ENCODE results near the gene EMC7.
A peak's percentile ranks its signal among the peaks of the same experiment; 100 is the strongest.
"Not testable (repeated sequence)": the region's sequence is repeated elsewhere in the genome, so short reads cannot be mapped to it uniquely, and the experiment has no call there.

The EMC7 gene

DNA sequence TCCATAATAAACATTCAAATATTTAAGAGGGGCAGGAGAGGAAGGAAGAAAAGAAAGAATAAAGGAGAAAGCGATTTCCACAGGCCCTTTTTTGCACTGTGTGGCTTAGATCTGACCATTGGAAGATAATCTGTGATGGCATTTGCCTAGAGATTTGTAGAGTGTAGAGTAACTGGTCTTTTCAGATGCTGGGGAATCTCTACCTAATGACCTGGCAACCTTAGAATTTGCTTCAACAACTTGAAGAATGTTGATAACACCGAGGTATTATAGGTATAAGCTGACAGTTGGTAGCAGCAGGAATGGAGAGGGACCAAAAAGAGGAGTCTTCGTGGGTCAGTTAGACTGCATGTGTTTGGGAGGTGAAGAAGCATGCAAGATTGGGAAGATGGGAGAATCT is 41.7 kb downstream of the EMC7 start:
- H3K9me3 Mint-ChIP-seq: no peaks in the 10 kb centered on the region
- no peak overlapping the region for H3K4me3 Mint-ChIP-seq
- H3K27me3 Mint-ChIP-seq: no peaks in the 10 kb centered on the region
- H3K4me1 Mint-ChIP-seq (ENCODE audit: low read depth): no peaks in the 10 kb centered on the region
- no peaks in the 10 kb centered on the region for H3K36me3 Mint-ChIP-seq (ENCODE audit: low read depth)
- no peak overlapping the region for H3K27ac Mint-ChIP-seq

DNA sequence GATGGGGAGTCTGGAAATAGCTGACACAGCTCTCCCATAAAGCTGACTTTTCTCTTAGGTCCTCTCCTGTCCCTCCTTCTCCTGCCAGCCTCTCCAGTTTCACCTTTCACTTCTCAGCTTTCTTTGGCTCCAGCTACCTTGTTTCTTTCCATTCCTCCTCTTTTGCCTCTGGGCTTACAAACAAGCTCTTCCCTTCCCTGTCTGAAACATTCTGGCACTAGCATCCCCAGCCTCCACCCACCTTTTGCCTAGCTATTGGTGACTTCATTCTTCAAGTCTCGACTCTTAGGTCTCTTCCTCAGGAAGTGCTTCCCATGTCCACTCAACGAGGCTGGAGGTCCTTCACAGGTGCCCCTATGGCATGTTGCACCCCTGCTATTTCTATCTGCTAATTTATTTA is 42.2 kb downstream of the EMC7 start:
- Mint-ChIP-seq H3K4me3 (no peak overlapping the region), H3K9me3 (no peaks in the 10 kb centered on the region), H3K36me3 (ENCODE audit: low read depth) (no peaks in the 10 kb centered on the region), H3K27me3 (no peaks in the 10 kb centered on the region), H3K4me1 (ENCODE audit: low read depth) (no peaks in the 10 kb centered on the region), H3K27ac (no peak overlapping the region)

DNA sequence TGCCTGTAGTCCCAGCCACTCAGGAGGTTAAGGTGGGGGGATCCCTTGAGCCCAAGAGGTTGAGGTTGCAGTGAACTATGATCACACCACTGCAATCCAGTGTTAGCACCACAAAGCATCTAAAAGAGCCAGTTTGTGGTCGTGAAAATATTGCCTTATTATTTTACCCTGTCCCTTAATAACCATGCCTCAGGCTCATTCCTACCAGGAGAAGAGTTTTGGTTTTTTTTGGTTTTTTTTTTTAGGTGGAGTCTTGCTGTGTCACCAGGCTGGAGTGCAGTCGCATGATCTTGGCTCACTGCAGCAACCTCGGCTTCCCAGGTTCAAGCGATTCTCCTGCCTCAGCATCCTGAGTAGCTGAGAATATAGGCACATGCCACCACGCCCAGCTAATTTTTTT is 44.8 kb downstream of the EMC7 start:
- H3K27ac Mint-ChIP-seq: no peak overlapping the region
- H3K4me1 Mint-ChIP-seq (ENCODE audit: low read depth): no peaks in the 10 kb centered on the region
- H3K9me3 Mint-ChIP-seq: no peaks in the 10 kb centered on the region
- H3K4me3 Mint-ChIP-seq: no peak overlapping the region
- H3K36me3 Mint-ChIP-seq (ENCODE audit: low read depth): no peaks in the 10 kb centered on the region
- H3K27me3 Mint-ChIP-seq: no peaks in the 10 kb centered on the region

DNA sequence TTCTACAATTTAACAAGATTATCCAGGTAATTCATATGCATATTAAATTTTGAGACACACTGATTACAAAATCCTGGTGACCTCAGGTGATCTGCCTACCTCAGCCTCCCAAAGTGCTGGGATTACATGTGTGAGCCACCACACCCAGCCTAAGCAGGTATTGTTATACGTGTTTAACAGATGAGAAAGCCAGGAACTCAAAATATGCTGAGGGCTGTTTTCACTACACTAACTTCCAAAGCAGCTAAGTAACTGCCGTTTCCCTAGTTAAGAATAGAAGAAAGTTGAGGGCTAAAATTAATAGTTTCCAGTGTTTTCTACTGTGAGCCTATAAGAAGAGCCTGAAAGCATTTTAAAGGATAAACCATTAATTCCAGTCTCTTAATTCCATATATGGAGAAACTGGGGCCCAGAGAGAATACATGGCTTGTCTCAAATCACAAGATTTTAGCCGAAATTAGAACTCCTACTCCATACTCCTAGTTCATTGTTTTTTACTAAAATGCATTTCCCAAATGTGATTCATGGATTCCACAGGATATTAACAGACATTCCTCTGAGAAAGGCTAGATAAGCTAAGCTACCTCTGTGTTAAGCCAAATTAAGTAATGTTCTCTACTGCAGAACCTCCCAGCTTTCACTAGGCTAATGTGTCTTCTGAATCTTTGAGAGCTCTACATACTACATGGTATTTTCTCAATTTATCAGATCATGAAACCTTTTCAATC is 45.6 kb downstream of the EMC7 start:
- Mint-ChIP-seq H3K4me3 (no peak overlapping the region), H3K9me3 (peaks cover 7% of the 10 kb centered on the region), H3K27ac (no peak overlapping the region), H3K27me3 (no peaks in the 10 kb centered on the region), H3K36me3 (ENCODE audit: low read depth) (peaks cover 7% of the 10 kb centered on the region), H3K4me1 (ENCODE audit: low read depth) (no peaks in the 10 kb centered on the region)

DNA sequence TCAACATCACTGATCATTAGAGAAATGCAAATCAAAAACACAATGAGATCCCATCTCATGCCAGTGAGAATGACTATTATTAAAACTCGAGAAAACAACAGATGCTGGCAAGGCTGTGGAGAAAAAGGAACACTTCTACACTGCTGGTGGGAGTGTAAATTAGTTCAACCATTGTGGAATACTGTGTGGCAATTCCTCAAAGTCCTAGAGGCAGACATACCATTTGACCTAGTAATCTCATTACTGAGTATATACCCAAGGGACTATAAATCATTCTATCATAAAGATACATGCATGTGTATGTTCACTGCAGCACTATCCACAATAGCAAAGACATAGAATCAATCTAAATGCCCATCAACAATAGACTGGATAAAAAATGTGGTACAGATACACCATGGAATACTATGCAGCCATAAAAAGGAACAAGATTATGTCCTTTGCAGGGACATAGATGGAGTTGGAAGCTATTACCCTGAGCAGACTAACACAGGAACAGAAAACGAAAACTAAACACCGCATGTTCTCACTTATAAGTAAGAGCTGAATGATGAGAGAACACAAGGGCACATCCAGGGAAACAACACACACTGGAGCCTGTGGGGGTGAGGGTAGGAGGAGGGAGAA is 47.5 kb downstream of the EMC7 start:
- no peaks in the 10 kb centered on the region for H3K27me3 Mint-ChIP-seq
- H3K4me3 Mint-ChIP-seq: no peak overlapping the region
- peaks cover 20% of the 10 kb centered on the region for H3K36me3 Mint-ChIP-seq (ENCODE audit: low read depth)
- H3K27ac Mint-ChIP-seq: no peak overlapping the region
- H3K9me3 Mint-ChIP-seq: peaks cover 21% of the 10 kb centered on the region
- H3K4me1 Mint-ChIP-seq (ENCODE audit: low read depth): no peaks in the 10 kb centered on the region

DNA sequence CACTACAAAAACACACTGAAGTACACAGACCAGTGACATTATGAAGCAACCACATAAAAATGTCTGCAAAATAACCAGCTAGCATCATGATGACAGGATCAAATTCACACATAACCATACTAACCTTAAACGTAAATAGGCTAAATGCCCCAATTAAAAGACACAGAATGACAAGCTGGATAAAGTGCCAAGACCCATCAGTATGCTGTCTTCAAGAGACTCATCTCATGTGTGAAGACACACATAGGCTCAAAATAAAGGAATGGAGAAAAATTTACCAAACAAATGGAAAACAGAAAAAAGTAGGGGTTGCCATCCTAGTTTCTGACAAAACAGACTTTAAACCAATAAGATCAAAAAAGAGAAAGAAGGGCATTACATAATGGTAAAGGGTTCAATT is 51.3 kb downstream of the EMC7 start:
- H3K27ac Mint-ChIP-seq; H3K27me3 Mint-ChIP-seq; H3K4me3 Mint-ChIP-seq; H3K4me1 Mint-ChIP-seq (ENCODE audit: low read depth): not testable (repeated sequence)
- Mint-ChIP-seq H3K9me3 (peaks cover 23% of the 10 kb centered on the region), H3K36me3 (ENCODE audit: low read depth) (peaks cover 22% of the 10 kb centered on the region)

DNA sequence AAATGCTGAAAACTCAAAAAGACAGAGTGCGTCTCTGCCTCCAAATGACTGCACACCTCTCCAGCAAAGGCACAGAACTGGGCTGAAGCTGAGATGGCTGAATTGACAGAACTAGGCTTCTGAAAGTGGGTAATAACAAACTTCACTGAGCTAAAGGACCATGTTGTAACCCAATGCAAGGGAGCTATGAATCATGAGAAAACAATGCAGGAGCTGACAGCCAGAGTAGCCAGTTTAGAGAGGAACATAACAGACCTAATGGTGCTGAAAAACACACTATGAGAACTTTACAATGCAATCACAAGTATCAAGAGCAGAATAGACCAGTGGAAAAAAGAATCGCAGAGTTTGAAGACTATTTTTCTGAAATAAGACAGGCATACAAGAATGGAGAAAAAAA is 52.5 kb downstream of the EMC7 start:
- H3K27ac Mint-ChIP-seq: no peak overlapping the region
- peaks cover 1% of the 10 kb centered on the region for H3K4me1 Mint-ChIP-seq (ENCODE audit: low read depth)
- no peaks in the 10 kb centered on the region for H3K27me3 Mint-ChIP-seq
- H3K36me3 Mint-ChIP-seq (ENCODE audit: low read depth): peaks cover 22% of the 10 kb centered on the region
- H3K4me3 Mint-ChIP-seq: no peak overlapping the region
- peaks cover 23% of the 10 kb centered on the region for H3K9me3 Mint-ChIP-seq

DNA sequence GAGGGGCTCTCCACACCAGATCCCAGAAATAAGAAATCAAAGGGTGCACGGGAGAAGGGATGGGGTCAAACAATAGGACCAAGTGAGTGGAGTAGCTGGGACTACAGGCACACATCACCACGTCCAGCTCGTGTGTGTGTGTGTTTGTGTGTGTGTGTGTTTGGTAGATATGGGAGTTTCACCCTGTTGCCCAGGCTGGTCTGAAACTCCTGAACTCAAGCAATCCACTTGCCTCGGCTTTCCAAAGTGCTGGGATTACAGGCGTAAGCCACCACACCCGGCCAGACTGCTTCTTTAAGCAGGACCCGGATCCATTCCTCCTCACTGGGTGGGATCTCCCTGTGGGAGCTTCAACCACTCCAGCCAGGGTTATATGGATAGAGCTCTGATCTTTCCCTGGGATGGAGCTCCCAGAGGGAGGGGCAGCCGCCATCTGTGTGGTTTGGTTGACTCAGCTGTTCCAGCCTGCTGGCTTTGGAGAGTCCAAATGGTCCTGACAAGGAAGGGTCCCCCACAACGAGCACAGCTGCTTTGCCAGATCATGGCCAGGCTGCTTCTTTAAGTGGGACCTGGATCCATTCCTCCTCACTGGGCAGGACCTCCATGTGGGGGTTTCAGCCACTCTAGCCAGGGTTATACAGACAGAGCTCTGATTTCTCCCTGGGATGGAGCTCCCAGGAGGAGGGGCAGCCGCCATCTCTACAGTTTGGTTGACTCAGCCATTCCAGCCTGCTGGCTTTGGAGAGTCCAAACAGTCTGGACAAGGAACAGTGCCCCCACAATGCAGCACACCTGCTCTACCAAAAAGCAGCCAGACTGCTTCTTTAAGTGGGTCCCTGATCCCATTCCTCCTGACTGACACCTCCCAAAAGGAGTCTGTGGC is 53.5 kb downstream of the EMC7 start:
- H3K9me3 Mint-ChIP-seq: peaks cover 23% of the 10 kb centered on the region
- no peak overlapping the region for H3K27ac Mint-ChIP-seq
- no peak overlapping the region for H3K4me3 Mint-ChIP-seq

DNA sequence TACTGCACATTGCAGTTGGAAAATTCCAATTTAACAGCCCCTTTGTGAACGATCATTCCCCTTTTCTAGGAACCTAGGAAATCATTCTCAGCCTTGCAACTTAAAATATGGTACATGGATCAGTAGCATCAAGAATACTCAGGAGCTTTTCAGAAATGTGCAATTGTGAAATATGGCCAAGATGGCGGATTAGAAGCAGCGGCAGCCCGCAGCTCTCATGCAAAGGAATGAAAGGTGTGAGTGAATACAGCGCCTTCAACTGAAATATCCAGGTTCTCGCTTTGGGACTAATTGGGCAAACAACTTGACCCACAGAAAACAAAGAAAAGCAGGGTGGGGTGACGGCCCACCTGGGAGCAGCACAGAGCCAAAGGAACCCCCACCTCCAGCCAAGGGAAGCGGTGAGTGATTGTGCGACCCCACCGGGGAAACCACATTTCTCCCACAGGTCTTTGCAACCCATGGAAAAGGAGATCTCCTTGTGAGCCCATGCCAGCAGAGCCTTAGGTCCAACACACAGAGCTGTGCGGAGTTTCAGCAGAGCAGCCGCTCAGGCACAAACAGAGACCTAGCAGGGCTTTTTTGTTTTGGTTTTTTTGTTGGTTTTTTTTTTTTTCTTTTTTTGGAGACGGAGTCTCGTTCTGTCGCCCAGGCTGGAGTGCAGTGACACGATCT is 55.1 kb downstream of the EMC7 start:
- Mint-ChIP-seq H3K36me3 (ENCODE audit: low read depth) (peaks cover 20% of the 10 kb centered on the region), H3K27me3 (no peaks in the 10 kb centered on the region), H3K4me1 (ENCODE audit: low read depth) (peaks cover 7% of the 10 kb centered on the region), H3K27ac (no peak overlapping the region), H3K4me3 (no peak overlapping the region), H3K9me3 (peaks cover 22% of the 10 kb centered on the region)

More for the DNA sequence above, 53.5 kb downstream of the EMC7 start:
- peaks cover 7% of the 10 kb centered on the region for H3K4me1 Mint-ChIP-seq (ENCODE audit: low read depth)
- peaks cover 22% of the 10 kb centered on the region for H3K36me3 Mint-ChIP-seq (ENCODE audit: low read depth)
- H3K27me3 Mint-ChIP-seq: no peaks in the 10 kb centered on the region

DNA sequence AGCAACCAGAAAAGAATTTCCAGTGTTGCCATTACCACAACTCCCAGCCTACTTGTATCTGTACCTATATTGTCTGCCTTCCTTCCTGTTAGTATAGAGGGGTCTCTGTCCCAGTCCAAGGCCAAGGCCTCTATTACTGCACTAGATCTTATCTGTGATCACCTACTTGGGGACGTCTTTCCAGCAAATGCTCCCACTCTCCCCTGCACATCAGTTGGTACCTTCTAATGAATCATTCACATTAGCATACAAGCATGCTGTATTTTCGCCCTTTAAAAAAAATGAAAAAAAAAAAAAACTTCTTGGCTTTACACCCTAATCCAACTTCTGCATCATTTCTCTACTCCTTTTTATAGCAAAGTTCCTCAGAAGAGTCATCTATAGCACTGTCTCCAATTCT is 57.8 kb downstream of the EMC7 start:
- no peak overlapping the region for H3K4me3 Mint-ChIP-seq
- no peaks in the 10 kb centered on the region for H3K27me3 Mint-ChIP-seq
- H3K27ac Mint-ChIP-seq: no peak overlapping the region

DNA sequence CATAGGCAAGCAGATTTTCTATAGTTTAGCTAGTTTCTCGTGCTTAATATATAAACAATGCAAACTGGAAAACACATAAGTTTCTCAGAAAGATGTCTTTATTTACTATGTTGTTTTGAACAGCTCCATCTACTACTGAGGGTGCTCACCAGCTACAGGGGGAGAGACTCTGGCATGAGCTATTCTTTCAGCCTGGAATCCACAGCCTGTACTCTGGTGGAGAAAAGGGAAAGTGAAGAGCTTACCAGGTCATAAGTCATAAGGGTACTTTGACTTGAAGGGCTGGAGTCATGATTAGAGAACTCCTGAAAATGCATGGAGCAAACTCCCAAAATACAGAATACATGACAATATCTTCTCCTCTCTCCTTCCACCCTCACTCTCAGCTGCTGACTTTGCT is 58.3 kb downstream of the EMC7 start:
- Mint-ChIP-seq H3K9me3 (no peaks in the 10 kb centered on the region), H3K27me3 (no peaks in the 10 kb centered on the region), H3K4me1 (ENCODE audit: low read depth) (peaks cover 20% of the 10 kb centered on the region), H3K4me3 (no peak overlapping the region), H3K36me3 (ENCODE audit: low read depth) (no peaks in the 10 kb centered on the region), H3K27ac (no peak overlapping the region)

More for the DNA sequence above, 57.8 kb downstream of the EMC7 start:
- no peaks in the 10 kb centered on the region for H3K36me3 Mint-ChIP-seq (ENCODE audit: low read depth)
- peaks cover 20% of the 10 kb centered on the region for H3K4me1 Mint-ChIP-seq (ENCODE audit: low read depth)
- no peaks in the 10 kb centered on the region for H3K9me3 Mint-ChIP-seq

DNA sequence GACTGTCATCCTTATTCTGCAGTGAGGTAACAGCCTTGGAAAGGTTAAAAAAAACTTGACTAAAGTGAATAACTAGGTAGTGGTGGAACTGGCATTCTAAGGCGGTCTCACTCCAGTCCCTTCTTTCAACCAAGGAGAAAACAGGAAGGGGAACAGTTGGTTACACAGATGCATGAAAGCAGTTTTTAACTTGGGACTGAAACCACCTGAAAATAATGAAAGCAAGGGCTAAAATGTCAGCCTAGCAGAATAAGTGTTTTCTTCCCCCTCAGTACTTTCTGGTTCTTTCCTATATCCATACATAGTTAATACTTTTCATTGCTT is 61.9 kb downstream of the EMC7 start:
- H3K9me3 Mint-ChIP-seq: no peaks in the 10 kb centered on the region
- peaks cover 28% of the 10 kb centered on the region for H3K4me1 Mint-ChIP-seq (ENCODE audit: low read depth)
- peak overlapping the region; percentile 86 for H3K4me3 Mint-ChIP-seq
- no peaks in the 10 kb centered on the region for H3K27me3 Mint-ChIP-seq
- no peaks in the 10 kb centered on the region for H3K36me3 Mint-ChIP-seq (ENCODE audit: low read depth)
- peak overlapping the region; percentile 96 for H3K27ac Mint-ChIP-seq

DNA sequence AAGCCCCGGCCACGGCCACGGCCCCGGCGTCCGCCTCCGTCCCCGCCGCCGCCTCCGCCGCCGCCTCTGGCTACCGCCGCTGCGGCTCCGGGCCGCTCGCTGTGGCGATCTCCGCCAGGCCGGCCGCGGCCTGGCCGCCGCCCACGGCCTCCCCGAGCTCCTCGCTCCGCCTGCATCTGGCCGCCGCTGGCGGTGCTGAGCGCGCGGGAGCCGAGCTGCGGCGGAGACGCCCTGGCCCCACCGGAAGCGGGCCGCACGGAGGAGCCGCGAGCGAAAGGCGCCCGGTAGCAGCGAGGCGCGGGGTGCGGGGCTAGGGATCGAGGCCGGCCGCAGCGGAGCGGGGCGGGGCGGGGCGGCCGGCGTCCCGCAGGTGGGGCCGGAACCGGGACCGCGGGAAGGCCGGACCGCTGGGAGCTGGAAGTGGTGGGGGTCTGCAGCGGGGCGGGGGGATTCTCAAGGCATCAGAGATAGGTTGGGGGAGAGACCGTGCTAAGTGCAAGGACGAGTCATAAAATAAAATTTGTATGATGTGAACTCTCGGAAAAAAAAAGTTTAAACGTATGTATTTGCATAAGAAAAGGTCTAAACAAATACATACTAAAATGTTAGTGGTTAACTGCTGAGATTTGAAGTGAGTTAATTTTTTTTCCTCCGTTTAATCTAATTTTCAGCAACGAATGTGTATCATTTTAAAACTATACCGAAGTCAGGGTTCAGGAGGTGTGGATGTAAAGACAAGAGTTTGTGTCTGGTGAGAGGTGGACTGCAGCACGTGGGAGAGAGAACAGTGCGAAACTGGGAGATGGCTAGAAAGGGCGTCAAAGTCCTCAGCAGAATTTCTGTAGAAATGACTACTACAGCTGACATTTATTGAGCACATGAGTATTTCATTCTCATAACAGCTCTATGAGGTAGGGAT is 62.5 kb downstream of the EMC7 start, which contains the start of gene AVEN:
AVEN (minus strand) TSS at position 334 of the 919 bp plus-strand sequence; CDS start at position 176, 158 bp downstream.
- Mint-ChIP-seq H3K27ac (peak within 1 kb of the TSS; percentile 96), H3K4me1 (ENCODE audit: low read depth) (peaks cover 27% of the 10 kb centered on the region), H3K9me3 (no peaks in the 10 kb centered on the region), H3K27me3 (no peaks in the 10 kb centered on the region), H3K36me3 (ENCODE audit: low read depth) (no peaks in the 10 kb centered on the region), H3K4me3 (peak within 1 kb of the TSS; percentile 90)
